HepG2 (cell line): Measurements from ENCODE around the gene EHD4. TPM values are rescaled to one million over a fixed set of nuclear protein-coding genes. Genes with fewer than 3 reads are reported as not detected.

Experiments
- ATAC-seq: fragments of 200-7000 bp; cut with Tn5 transposase; 3 replicates; pipeline ENCODE4 v1.9.1; 2020; ENCODE audit warnings: mild to moderate bottlenecking, moderate library complexity
- BruUV-seq: library from RNA; stranded (reverse); fragments of 400-500 nt; replicated peaks from 2 replicates; lab custom pipeline; 2021; lab: Mats Ljungman, UMichigan
- CTCF ChIA-PET: fragments of 300-600 bp; formaldehyde crosslinking; extraction: SDS; loops from one replicate; lab custom pipeline; 2021; ENCODE audit warnings: low total read pairs, inconsistent platforms, low intra/inter-chr PET ratio; lab: Yijun Ruan, JAX
- POLR2A ChIA-PET: fragments of 350-600 bp; sonication (Branson Sonifier 250); formaldehyde crosslinking; loops from one replicate; lab custom pipeline; 2020; ENCODE audit warnings: antibody characterized with exemption, inconsistent platforms; lab: Yijun Ruan, JAX
- DNase-seq: peaks from one replicate; pipeline ENCODE4 v3.0.0-alpha.2; 2015; ENCODE audit warnings: low spot score
- FAIRE-seq: peaks from 3 replicates; lab custom pipeline; 2011; peaks lifted over from hg19 to GRCh38; lab: Jason Lieb, UNC
- H2AFZ ChIP-seq: one replicate; pipeline ENCODE4 v1.6.1; 2011; ENCODE audit warnings: low read length, inconsistent platforms
- H3K27ac ChIP-seq: fragments of 300-600 bp; 3 replicates; pipeline ENCODE4 v1.8.0; 2011; ENCODE audit warnings: mixed run types, mild to moderate bottlenecking, mixed read lengths, low read length, inconsistent platforms; ENCODE audit not compliant: insufficient read depth; ENCODE audit errors: extremely low read length
- H3K27me3 ChIP-seq, 2 experiments: fragments of 200-600 bp in 1 of 2; 2 replicates in 1 of 2; 3 replicates in 1 of 2; pipeline versions ENCODE4 v1.6.0 to v1.8.0; 2011; ENCODE audit warnings: low read length in 2 of 2, mild to moderate bottlenecking in 2 of 2, moderate library complexity in 2 of 2, inconsistent platforms in 1 of 2; ENCODE audit not compliant: insufficient read depth in 2 of 2, control insufficient read depth in 1 of 2
- H3K36me3 ChIP-seq, 2 experiments: fragments of 200-600 bp in 1 of 2; replicated peaks in 1 of 2; 2 replicates in 1 of 2; 3 replicates in 1 of 2; pipeline versions ENCODE4 v1.5.1 to v1.8.0; 2011; ENCODE audit warnings: low read length in 2 of 2, inconsistent platforms in 1 of 2; ENCODE audit not compliant: insufficient read depth in 2 of 2, control insufficient read depth in 1 of 2
- H3K4me1 ChIP-seq: 2 replicates; pipeline ENCODE4 v1.5.1; 2012; ENCODE audit warnings: low read length, inconsistent platforms; ENCODE audit not compliant: insufficient read depth
- H3K4me2 ChIP-seq: 2 replicates; pipeline ENCODE4 v1.6.0; 2011; ENCODE audit warnings: low read depth, low read length, inconsistent platforms
- H3K4me3 ChIP-seq, 3 experiments: fragments of 200-600 bp in 1 of 3; sonication (generic), shearing (Covaris generic) in 1 of 3; replicated peaks in 1 of 3; 2 replicates each; pipeline ENCODE4 v1.5.1; 2011 to 2016; ENCODE audit warnings: low read length in 3 of 3, inconsistent platforms in 2 of 3, low read depth in 2 of 3, mild to moderate bottlenecking in 2 of 3, control low read depth in 1 of 3, mixed read lengths in 1 of 3; ENCODE audit not compliant: insufficient read depth in 1 of 3
- H3K79me2 ChIP-seq: one replicate; pipeline ENCODE4 v1.6.1; 2011; ENCODE audit warnings: low read length, inconsistent platforms; ENCODE audit not compliant: insufficient read depth
- H3K9ac ChIP-seq: 2 replicates; pipeline ENCODE4 v1.6.0; 2011; ENCODE audit warnings: mild to moderate bottlenecking, low read depth, low read length, inconsistent platforms; ENCODE audit not compliant: insufficient read depth
- H3K9me3 ChIP-seq: 2 replicates; pipeline ENCODE4 v1.5.1; 2012; ENCODE audit warnings: mild to moderate bottlenecking, low read length
- H4K20me1 ChIP-seq: 2 replicates; pipeline ENCODE4 v1.6.0; 2011; ENCODE audit warnings: inconsistent platforms, mild to moderate bottlenecking, low read length, moderate library complexity; ENCODE audit not compliant: insufficient read depth
- CC2D1A ChIP-seq: sonication (generic); formaldehyde crosslinking; IDR thresholded peaks from 2 replicates; pipeline ENCODE4 v1.8.1; 2023; ENCODE audit warnings: mild to moderate bottlenecking, missing genetic modification reagents
- EEA1 ChIP-seq: sonication (generic); formaldehyde crosslinking; IDR thresholded peaks from 2 replicates; pipeline ENCODE4 v1.5.1; 2020; ENCODE audit warnings: mild to moderate bottlenecking, missing genetic modification reagents, borderline replicate concordance
- GRHL1 ChIP-seq: sonication (generic); formaldehyde crosslinking; conservative IDR thresholded peaks from 2 replicates; pipeline ENCODE4 v1.8.0; 2022; ENCODE audit warnings: missing genetic modification reagents
- KDM5A ChIP-seq: fragments of 200-600 bp; sonication (generic); IDR thresholded peaks from 2 replicates; pipeline ENCODE4 v1.7.0; 2018; ENCODE audit warnings: antibody characterized with exemption, mild to moderate bottlenecking, low read length, borderline replicate concordance
- KLF9 ChIP-seq: IDR thresholded peaks from 2 replicates; pipeline ENCODE4 v1.6.1; 2016; ENCODE audit warnings: low read depth
- NFIB ChIP-seq: sonication (generic); formaldehyde crosslinking; IDR thresholded peaks from 2 replicates; pipeline ENCODE4 v1.9.0; 2021; ENCODE audit warnings: missing genetic modification reagents, mild to moderate bottlenecking, borderline replicate concordance
- ZBTB37 ChIP-seq: sonication (generic); formaldehyde crosslinking; IDR thresholded peaks from 2 replicates; pipeline ENCODE4 v1.4.0; 2020; ENCODE audit warnings: mild to moderate bottlenecking, missing genetic modification reagents
- ZFP62 ChIP-seq: sonication (generic); formaldehyde crosslinking; IDR thresholded peaks from 2 replicates; pipeline ENCODE4 v1.4.0; 2020; ENCODE audit warnings: missing genetic modification reagents
- ZNF263 ChIP-seq: sonication (generic); formaldehyde crosslinking; IDR thresholded peaks from 2 replicates; pipeline ENCODE4 v1.4.0; 2020; ENCODE audit warnings: missing genetic modification reagents
- ZNF468 ChIP-seq: sonication (generic); formaldehyde crosslinking; IDR thresholded peaks from 2 replicates; pipeline ENCODE4 v1.8.0; 2022; ENCODE audit warnings: mild to moderate bottlenecking, moderate library complexity, missing genetic modification reagents
- ZNF589 ChIP-seq: sonication (generic); formaldehyde crosslinking; conservative IDR thresholded peaks from 2 replicates; pipeline ENCODE4 v1.8.0; 2022; ENCODE audit warnings: mild to moderate bottlenecking, moderate library complexity, missing genetic modification reagents
- ZNF652 ChIP-seq: IDR thresholded peaks from 2 replicates; pipeline ENCODE4 v1.6.1; 2016; ENCODE audit warnings: low read depth, borderline replicate concordance
- ZNF737 ChIP-seq: sonication (generic); formaldehyde crosslinking; IDR thresholded peaks from 2 replicates; pipeline ENCODE4 v1.5.0; 2020; ENCODE audit warnings: missing genetic modification reagents, mild to moderate bottlenecking, borderline replicate concordance
- WGBS: methylation state at CpG from one replicate; pipeline ENCODE4 v1.1.6; 2017; ENCODE audit warnings: low lambda C conversion rate; 5-methylcytosine and 5-hydroxymethylcytosine counted together
- in situ Hi-C: cut with HindIII; loops from 2 replicates; pipeline ENCODE4 v1.10.0; 2017; ENCODE audit warnings: low pct_unique_long_range_greater_than_20kb; ENCODE audit not compliant: extremely low pct_ligation_motif_present
- intact Hi-C: fragments of 100-400 bp; cut with micrococcal nuclease; formaldehyde crosslinking; loops from one replicate; pipeline ENCODE4 v1.10.0; 2022; ENCODE audit not compliant: unreplicated experiment
- polyA plus RNA-seq, 8 experiments: library from polyadenylated mRNA; depleted of rRNA in 3 of 8; stranded (reverse) in 7 of 8; unstranded in 1 of 8; fragments of >200 nt; fragmentation: Illumina TruSeq in 4 of 8; extraction: Trizol in 4 of 8; gene quantifications; 2 replicates each; pipeline versions ENCODE4 v1.2.1 to v1.2.3, GENCODE V29; 2011 to 2016; ENCODE audit warnings: low read depth in 4 of 8, missing spikeins in 1 of 8, mixed read lengths in 1 of 8; ENCODE audit not compliant: insufficient read depth in 1 of 8
- total RNA-seq, 5 experiments: library from RNA; depleted of rRNA; stranded (reverse); fragments of >200 nt; fragmentation: Illumina TruSeq; extraction: Trizol; gene quantifications; 2 replicates each; pipeline ENCODE4 v1.2.3, GENCODE V29; 2016; ENCODE audit warnings: low read depth in 1 of 5

Gene EHD4
- total and polyA plus RNA-seq, 2 of the 13 experiments (the other 11 are each of a cell fraction or from before 2014, with no cell fraction given), result 3.1 to 4.8 TPM

GRCh38 chr15:41873711-41874110 is 98.6 kb downstream of the EHD4 start:
- intact Hi-C loops, result no loop called here
- Histone ChIP-seq H3K79me2 (no peaks in the 10 kb centered on the region), H3K4me3 (no peak overlapping the region), H3K9me3 (no peaks in the 10 kb centered on the region)
- FAIRE-seq (no peak), ATAC-seq (no peak)
- POLR2A ChIA-PET, result no interaction called here
- TF ChIP-seq ZBTB37 (CRISPR knock-in tag) (no peak), ZNF652 (no peak), NFIB (no peak)
- TF ChIP-seq, all 625 proteins: peak for 0
- H3K9ac ChIP-seq, result no peak overlapping the region
- no peak overlapping the region for H3K4me2 ChIP-seq
- no peak for DNase-seq
- H3K27me3 ChIP-seq, result peaks cover 17 to 90% of the 10 kb centered on the region in 2 experiments
- in situ Hi-C loops, result no loop called here
- WGBS, result 29% methylated on average over 5 of the region's 8 CpGs
- H3K27ac ChIP-seq, result no peak overlapping the region
- H2AFZ ChIP-seq, result no peak overlapping the region
- no peaks in the 10 kb centered on the region for H4K20me1 ChIP-seq
- no peaks in the 10 kb centered on the region for H3K36me3 ChIP-seq
- BruUV-seq, result no TSS peak
- H3K4me1 ChIP-seq, result peaks cover 10% of the 10 kb centered on the region; the same call in 1 of the 2 replicates
- CTCF ChIA-PET, result no interaction called here

GRCh38 chr15:41872166-41872747 is 100.1 kb downstream of the EHD4 start:
- Histone ChIP-seq H3K79me2 (no peaks in the 10 kb centered on the region), H4K20me1 (no peaks in the 10 kb centered on the region), H3K4me1 (peaks cover 14% of the 10 kb centered on the region; the same call in 1 of the 2 replicates), H3K36me3 (no peaks in the 10 kb centered on the region), H3K4me3 (no peak overlapping the region), H3K9ac (no peak overlapping the region), H2AFZ (no peak overlapping the region), H3K27me3 (peaks cover 11 to 93% of the 10 kb centered on the region in 2 experiments), H3K27ac (no peak overlapping the region), H3K4me2 (no peak overlapping the region), H3K9me3 (no peaks in the 10 kb centered on the region)
- ChIA-PET POLR2A (no interaction called here), CTCF (no interaction called here)
- in situ Hi-C loops (no loop called here), intact Hi-C loops (no loop called here)
- WGBS, result 2% methylated on average over 2 of the region's 9 CpGs
- no peak for FAIRE-seq
- no peak for ATAC-seq
- TF ChIP-seq GRHL1 (CRISPR knock-in tag), result no peak
- TF ChIP-seq ZNF737 (CRISPR knock-in tag), result no peak
- TF ChIP-seq ZNF589 (CRISPR knock-in tag), result no peak
- no peak for TF ChIP-seq CC2D1A
- no peak for TF ChIP-seq ZNF468 (CRISPR knock-in tag)
- no peak for TF ChIP-seq KLF9 (CRISPR knock-in tag)
- TF ChIP-seq ZNF263, result no peak
- no peak for TF ChIP-seq KDM5A
- no peak for TF ChIP-seq ZFP62
- no peak for TF ChIP-seq EEA1
- BruUV-seq, result no TSS peak
- no peak for DNase-seq
